Measurements from ENCODE around the gene KLHDC7B.
"Not testable (repeated sequence)": the region's sequence is repeated elsewhere in the genome, so short reads cannot be mapped to it uniquely, and the experiment has no call there.

KLHDC7B gene

DNA sequence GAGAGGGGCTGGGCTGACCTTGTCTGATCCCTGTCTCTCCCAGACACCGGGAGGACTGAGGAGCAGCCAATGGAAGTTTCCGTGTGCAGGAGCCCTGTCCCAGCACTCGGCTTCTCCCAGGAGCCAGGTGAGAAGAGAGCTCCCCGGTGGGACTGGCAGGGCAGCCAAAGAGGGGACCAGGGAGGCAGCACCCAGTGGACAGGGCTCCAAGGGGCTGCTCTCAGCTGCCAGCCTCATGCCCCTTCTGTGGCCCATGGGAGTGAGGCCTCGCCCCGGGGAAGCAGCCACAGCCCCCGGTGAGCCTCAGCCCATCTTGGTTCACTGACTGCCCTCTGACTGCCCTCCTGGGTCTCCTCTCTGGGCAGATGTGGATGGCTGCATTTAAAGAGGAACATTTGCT, 27.1 kb upstream of the KLHDC7B start:
- no peak for DNase-seq

DNA sequence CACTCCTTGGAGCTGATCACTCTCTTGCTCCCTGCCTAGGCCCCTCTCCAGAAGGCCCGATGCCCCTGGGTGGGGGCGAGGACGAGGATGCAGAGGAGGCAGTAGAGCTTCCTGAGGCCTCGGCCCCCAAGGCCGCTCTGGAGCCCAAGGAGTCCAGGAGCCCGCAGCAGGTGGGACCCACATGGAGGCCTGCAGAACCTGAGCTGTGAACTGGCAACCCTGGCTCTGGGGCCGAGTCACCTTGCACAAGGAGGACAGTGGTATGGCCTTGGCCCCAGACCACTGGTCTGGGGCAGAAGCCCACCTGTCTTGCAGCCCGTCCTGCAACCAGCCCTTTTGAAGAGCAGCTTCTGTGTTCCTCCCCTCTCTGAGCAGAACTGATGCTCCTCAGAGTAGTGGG, 26.5 kb upstream of the KLHDC7B start:
- DNase-seq: no peak

DNA sequence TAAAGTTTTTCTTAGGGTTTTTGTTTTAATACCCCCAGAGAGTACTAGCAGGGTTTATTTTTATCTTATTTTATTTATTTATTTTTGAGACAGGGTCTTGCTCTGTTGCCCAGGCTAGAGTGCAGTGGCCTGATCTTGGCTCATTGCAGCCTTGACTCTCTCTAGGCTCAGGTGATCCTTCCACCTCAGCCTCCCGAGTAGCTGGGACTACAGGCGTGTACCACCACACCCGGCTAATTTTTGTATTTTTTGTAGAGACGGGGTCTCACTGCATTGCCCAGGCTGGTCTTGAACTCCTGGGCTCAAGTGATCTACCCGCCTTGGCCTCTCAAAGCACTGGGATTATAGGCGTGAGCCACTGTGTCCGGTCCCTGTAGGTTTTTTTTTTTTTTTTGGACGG, 25.5 kb upstream of the KLHDC7B start:
- DNase-seq: not testable (repeated sequence)

DNA sequence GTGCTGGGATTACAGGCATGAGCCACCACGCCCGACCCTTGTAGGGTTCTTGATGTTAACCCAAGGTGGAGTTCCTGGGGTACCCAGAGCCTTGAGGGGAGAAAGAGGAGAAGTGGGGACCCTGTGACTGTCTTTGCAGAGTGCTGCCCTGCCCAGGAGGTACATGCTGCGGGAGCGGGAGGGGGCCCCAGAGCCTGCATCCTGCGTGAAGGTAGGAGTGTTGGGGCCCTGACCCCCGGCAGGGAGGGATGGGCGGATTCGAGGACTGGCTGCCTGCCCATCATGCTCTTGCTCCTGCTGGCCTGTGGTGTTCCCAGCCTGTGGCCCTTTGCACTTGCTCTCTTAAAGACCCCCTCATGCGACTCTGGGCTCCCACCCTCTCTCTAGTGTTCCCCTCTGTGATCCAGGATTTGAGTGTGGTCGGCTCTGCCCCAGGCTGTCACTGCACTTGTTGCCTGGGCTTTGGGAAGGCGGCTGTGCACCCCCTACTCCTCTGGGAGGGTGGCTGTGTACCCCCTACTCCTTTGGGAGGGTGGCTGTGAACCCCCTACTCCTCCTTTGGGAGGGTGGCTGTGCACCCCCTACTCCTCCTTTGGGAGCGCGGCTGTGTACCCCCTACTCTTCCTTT, 24.8 kb upstream of the KLHDC7B start:
- DNase-seq: no peak

DNA sequence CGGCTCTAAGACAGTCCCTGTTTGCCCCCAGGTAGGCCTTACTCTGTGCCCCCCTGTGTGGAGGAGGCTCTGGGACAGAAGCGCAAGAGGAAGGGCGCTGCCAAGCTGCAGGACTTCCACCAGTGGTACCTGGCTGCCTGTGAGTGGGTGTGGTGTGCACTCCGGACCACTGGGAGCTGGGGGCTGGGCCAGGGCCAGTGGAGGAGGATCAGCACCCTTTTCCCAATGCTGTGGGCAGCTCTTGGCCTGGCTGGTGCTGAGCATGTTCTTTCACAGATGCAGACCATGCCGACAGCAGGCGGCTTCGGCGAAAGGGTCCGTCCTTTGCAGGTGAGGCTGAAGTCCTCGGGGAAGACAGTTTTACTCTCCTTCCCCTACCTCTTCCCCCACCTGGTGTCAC, 24.0 kb upstream of the KLHDC7B start:
- DNase-seq: no peak

DNA sequence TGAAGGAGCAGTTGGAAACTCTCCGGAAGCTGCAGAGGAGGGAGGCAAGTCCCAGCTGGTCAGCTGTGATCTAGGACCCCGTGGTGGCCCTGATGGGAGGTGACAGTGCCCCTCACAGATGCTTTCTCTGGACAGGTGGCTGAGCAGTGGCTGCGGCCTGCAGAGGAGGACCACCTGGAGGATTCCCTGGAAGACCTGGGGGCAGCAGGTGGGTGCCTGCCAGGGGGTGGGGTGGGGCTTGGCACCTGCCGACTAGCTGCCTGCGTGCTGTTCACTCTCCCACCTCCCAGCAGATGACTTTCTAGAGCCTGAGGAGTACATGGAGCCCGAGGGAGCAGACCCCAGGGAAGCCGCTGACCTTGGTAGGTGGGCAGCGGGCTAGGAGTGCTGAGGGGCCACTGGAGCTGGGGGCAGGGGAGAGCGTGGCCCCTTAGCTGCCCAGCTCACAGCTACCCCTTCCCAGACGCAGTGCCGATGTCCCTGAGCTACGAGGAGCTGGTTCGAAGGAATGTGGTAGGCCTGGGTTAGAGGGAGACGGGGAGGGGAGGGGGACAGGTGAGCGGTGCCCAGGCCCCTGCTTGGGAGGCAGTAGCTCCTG, 23.4 kb upstream of the KLHDC7B start:
- DNase-seq: no peak

DNA sequence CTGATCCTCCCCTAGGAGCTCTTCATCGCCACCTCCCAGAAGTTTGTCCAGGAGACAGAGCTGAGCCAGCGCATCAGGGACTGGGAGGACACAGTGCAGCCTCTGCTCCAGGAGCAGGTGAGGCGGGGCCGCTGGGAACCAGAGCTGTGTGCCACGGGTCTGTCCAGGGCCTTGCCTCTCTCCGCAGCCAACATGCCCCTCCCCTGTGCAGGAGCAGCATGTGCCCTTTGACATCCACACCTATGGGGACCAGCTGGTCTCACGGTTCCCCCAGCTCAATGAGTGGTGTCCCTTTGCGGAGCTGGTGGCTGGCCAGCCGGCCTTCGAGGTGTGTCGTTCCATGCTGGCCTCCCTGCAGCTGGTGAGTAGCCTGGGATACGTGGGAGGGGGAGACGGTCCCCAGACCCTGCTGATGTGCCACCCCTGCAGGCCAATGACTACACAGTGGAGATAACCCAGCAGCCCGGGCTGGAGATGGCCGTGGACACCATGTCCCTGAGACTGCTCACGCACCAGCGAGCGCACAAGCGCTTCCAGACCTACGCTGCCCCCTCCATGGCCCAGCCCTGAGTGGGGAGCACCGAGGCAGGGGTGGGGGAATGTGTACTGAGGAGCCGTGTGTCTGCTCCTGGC, 22.8 kb upstream of the KLHDC7B start:
- DNase-seq: no peak

DNA sequence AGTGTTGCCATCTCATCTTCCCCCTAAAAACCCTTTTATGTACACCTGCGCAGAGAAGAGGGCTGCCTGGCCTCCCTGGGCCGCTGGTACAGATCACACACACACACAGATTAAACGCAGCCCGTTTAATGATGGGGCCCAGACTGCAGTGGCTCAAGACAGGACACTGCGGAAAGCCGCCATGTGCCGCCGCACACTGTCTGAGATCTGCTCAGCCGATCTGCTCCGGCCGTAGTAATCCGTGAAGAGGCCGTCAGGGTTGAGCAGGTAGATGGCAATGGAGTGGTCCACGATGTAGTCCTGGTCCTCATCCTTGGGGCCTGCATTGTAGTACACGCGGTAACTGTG, 22.3 kb upstream of the KLHDC7B start:
- DNase-seq: no peak

DNA sequence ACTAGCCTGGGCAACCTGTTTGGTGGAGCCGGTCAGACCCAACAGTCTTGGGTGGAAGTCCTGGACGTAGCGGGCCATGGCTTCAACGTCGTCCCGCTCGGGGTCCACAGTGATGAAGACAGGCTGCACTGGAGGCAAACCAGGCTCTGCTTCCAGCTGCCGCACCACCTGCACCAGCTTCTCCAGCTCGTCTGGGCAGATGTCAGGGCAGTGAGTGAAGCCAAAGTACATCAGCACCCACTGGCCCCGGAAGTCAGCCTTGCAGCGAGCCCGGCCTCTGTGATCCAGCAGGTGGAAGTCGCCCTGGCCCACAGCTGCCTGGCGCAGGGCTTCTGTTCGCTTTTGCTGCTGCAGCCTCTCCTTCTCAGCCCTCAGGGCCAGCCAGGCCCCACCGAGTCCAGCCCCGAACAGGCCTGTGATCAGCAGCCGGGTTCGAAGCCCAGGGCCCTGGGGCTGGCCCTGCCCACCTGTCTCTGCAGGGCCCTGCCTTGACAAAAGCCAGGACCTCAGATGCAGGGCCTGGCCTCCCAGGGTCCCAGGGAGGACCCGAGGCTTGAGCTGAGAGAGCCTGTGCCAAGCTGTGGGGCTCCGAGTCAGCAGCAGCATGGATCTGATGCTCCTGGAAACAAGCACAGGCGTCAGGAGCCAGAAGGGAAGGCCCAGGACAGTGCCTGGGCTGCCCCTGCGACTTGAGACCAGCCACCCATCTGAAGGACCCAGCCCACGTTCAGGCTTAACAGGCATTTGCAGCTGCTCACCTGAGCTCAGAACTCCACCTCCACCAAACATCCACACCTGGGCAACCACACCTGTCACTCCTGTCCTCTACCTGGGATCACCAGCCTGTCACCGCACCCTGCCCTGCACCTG, 21.7 kb upstream of the KLHDC7B start:
- no peak for DNase-seq

DNA sequence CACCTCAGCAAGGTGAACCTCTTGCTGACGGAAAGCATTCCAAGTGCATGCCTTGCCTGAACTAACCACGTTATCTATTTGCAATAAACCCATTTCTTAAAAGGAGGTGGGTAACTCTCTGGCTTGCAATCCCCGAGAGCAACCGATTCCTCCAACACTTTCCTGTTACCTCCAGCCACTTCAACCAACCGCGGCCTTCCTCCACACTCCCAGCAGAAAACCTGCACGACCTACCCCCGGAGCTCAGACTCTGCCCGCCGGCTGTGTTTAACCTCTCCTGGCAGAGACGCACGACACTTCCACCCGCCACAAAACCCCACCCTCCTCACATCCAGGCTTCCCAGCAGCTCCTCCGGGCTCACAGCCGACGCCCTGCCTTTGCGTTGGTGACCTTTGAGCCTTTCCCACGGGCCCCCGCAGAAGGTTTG, 21.0 kb upstream of the KLHDC7B start:
- no peak for DNase-seq

DNA sequence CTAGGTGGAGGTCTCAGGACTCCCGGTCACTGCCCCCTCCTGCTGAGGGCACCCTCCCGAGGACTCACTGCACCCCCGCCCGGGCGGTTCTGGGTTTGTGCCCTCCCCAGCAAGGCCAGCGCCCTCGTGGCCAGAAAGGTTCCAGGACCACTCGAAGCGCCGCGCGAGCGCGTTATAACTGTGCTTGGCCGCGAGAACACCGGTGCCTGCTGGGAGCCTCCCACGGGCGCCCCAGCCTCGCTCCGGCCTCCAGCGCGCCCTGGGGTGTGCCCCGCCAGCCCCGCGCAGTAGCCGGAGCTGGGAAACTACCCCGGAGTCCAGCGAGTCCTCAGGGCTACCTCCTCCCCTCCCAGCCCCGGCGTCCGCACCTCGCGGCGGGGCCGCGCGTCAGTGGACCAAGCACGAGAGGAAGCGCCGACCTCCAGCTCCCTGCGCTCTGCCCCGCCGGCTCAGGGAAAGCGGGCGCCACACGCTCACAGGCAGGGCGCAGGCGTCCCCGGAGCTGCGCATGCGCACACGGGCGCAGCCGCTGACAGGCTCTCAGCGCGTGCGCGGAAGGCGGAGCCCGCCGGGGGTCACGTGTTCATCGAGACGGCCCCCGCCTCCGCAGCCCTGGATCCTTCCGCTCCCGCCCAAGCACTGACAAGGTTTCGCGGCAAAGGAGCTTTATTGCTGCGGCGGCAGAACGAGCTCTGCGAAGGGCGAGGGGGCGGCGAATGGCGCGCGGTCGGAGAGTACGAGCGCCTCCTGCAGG, 20.4 kb upstream of the KLHDC7B start, which contains the start of gene SCO2:
Gene SCO2 (minus strand): TSS at position 495 of the 754 bp plus-strand sequence. CDS start 1,187 bp downstream, outside the sequence.
- peak; percentile 99 for DNase-seq

DNA sequence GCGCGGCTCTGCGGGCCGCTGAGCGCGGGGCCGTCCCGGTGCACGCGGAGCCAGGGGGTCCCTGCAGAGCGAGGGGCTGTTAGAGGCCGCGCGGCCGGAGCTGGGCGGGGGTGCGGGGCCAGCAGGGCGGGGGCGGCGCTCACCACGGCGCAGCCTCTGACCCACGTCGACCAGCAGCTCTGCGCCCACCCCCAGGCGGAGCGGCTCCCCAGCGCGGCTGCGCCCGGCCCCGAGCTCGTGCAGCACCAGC, 19.9 kb upstream of the KLHDC7B start:
- DNase-seq: no peak

DNA sequence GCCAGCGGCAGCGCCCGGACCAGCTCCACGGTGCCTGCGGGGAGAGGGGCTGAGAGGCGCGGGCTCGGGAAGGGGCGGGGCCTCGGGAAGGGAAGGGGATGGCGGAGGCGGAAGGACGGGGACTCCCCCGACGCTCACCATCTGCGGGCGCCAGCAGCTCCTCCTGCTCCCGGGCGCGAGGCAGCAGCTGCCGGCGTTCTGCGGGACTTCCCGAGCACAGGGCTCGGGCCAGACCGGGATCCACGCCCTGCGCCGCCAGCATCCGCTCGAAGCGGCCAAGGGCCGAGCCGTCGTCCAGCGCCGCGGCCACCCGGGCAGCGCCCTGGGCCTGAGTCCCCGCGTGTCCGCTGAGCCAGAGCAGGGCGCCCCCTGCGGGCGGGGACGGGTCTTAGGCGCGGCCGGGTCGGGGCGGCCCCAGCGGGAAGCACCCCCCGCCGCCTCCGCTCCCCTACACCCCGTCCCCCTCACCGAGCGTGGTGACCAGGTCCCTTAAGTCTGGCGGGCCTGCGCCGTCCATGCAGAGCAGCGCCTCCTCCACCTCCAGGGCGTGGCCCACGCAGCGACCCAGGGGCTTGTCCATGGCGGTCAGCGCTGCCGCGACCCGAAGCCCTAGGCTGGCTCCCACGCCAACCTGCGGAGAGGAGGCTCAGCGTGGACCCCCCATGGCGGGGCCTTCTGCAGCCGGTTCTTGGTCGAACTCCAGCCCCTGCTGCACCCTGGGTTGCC, 19.4 kb upstream of the KLHDC7B start:
- DNase-seq: peak; percentile 93

DNA sequence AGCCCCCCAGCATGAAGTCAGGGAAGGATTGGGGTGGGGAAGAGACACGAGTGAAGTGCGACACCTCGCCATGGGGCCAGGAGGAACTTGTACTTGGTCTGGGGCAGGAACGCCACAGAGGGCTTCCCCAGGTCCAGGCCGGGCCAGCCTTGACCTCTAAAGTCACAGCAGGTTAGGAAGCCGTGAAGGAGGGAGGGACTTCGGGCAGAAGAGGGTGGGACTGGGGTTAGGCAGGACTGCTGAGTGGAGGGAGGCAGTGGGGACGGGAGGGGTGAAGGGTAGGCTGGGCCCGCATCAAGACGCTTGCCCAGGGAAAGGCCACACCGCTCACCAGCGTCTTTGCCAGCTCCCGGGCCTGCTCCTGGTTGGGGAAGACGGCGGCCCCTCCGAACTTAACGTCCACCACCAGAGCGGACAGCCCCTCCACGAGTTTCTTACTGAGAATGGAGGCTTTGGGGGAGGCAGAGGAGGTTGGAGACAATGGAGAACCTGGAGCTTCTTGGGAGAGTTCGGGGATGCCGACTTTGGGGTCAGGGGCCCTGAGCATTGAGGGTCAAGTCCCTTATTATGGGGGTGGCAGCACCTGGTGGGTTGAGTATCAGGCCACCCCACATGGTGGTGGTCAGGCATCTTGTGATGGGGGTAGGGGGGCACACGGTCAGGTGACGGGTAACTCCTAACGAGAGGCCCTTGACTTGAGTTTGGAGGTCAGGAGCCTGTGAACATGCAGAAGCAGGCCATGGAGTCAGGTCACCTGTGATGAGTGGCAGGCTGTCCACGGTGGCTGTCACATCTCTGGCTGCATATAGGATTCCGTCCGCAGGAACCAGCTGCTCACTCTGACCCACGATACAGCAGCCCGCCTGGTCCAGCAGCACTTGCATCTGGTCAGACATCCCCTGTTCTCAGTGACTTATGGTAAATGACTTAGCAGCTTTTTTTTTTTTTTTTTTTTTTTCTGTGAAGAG, 18.6 kb upstream of the KLHDC7B start:
- peak; percentile 76 for DNase-seq

DNA sequence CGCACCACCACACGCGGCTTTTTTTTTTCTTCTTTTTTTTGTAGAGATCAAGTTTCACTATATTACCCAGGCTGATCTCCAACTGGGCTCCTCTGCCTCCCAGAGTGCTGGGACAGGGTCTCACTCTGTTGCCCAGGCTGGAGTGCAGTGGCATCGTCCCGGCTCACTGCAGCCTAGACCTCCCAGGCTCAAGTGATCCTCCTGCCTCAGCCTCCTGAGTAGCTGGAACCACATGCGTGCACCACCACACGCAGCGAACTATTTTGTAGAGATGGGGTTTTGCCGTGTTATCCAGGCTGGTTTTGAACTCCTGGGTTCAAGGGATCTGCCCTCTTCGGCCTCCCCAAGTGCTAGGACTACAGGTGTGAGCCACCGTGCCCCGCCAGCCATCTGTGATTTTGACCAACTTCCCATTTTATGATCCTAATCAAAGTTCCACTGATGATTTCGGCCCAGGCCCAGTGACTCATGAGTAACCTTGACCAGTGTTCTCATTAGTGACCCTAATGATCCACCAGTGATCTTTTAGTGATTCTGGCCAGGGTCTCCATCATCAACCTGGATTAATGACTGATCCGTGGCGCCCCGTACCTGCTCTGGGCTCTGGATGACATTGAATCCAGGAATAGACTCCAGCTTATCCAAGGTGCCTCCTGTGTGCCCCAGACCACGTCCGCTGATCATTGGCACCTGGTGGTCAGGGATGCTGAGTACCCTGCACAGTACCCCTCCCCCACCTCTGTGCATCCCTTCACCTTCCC, 17.6 kb upstream of the KLHDC7B start:
- DNase-seq: no peak

DNA sequence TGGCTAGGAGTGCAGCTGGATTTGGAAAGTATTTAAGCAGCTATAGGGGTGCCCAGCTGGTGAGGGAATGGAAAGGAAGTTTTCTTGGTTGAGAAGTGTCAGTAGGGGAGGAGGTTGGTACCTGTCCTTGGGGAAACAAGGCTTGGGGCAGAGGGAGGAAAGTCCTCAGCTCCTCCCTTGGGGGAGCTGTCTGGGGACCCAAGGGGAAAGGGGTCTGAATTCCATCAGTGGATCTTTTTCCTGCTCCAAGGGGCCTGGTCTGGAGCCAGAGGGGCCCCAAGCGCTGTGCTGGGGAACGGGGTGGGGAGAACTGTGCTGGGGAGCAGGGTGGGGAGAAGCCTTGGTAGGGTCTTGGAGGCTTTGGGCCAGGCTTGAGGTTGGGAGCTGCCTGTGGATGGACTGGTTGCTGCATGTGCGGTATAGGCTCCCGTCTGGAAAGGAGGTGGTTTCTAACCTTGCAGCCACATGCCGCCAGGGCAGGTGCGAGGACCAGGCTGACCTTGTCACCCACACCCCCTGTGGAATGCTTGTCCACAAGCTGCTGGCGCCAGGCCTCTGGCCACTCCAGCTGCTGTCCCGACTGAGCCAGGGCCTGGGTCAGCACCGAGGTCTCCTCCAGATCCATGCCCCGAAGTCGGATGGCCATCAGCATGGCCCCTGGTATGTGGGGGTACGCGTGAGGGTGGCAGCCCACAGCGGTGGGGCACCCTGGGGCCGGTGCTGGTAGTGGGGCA, 16.9 kb upstream of the KLHDC7B start:
- DNase-seq: no peak

DNA sequence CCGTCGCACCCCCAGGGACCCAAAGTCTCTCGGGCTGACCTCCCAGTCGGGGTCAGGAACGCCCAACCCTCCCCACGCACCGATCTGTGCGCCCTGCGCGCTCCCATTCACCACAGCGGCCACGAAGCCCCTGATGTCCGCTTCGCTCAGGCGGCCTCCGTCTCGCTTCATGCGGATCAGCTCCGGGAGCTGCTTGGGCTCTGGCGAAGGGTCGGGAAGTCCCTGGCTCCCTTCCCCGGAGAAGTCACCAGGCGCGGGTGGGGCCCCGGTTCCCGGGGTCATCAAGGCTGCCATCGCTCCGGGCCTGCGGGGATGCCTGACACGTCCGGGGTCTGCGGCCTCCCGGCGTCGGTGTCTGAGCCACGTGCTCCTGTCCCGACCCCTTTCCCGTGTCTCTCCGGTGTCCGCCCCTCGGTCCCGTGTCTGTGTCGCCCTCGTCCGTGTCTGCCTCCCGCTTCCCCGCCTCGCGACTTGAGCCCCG, 16.2 kb upstream of the KLHDC7B start:
- peak; percentile 62 for DNase-seq

DNA sequence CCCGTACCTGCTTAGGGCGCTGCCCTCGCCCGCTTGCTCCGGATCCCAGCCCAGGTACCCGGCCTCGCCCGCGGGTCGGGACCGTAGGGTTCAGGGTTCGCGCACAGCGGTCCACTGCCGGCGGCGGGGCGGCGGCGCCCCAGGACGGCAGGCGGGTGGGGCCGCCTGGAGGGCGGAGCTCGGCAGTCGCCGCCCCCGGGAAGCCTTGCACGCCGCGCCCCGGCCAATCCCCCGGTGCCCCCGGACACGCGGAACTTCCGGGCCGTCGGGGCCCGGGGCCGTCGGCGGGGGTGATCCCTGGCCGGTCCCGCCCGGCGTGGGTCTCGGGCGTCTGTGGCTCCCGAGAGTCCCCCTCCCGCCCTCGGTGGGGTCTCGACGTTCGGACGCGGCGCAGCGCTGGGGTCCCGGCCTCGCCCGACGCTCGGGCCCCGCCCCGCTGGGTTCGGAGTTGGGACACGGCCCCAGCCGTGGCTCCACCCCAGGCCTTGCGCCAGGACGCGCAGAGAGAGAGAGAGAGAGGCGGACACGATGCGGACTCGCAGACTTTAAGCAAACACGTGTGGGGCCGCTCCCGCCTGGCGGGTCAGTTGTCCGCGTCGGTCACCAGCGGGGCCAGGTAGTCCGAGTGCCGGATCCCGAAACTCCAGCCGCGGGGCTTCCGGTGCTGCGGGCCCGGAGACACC, 15.7 kb upstream of the KLHDC7B start, which contains the start of gene TYMP:
Gene TYMP (minus strand): TSS at position 116 of the 683 bp plus-strand sequence. CDS start 303 bp downstream, outside the sequence.
- DNase-seq: peak; percentile 88

DNA sequence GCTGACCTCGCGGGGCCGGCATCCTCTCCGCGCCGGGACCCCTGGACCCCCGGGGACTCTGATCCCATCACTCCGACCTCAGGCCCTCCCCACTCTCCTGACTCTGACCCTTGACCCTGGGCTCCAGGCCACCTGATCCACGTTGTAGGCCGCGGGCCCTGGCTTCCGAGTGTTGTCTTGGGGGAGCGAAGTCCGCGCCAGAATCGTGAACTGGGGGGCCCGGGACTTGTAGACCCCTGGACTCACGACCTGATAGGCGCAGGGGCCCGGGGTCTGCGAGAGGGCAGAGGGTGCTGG, 15.2 kb upstream of the KLHDC7B start:
- DNase-seq: no peak
